Measurements from ENCODE around the gene EPHB2. TPM values are rescaled to one million over a fixed set of nuclear protein-coding genes. Genes with fewer than 3 reads are reported as not detected.
"Not testable (repeated sequence)": the region's sequence is repeated elsewhere in the genome, so short reads cannot be mapped to it uniquely, and the experiment has no call there.

The EPHB2 gene
- total RNA-seq, 2 experiments from 2014 or later = 0.59 TPM; not detected in 1

DNA sequence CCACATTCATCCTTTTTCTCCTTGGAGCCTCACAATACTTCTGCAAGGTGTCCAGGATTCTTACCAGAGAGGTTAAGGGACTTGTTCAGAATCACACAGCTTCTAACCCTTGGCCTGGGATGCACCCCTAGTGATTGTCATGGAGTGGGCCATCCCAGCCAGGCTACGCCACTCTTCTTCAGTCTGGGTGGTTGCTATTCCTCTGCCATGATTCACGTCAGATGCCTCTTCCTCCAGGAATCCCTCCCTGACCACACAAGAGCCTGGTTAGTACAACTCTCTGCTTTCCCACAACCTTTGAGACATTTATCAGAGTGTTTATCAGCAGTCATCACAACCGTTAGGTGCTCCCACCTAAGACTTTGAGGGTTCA lies 121.8 kb downstream of the EPHB2 start:
- H3K36me3 ChIP-seq (ENCODE audit: insufficient read depth, low read length) = no peaks in the 10 kb centered on the region
- no peaks in the 10 kb centered on the region for H4K20me1 ChIP-seq (ENCODE audit: insufficient read depth, low read length)
- ChIA-PET POLR2A (no interaction called here), CTCF (ENCODE audit: unreplicated experiment) (no interaction called here)
- H3K4me1 ChIP-seq (ENCODE audit: insufficient read depth, low read length, poor library complexity, severe bottlenecking) = no peaks in the 10 kb centered on the region
- no peaks in the 10 kb centered on the region for H3K9me3 ChIP-seq (ENCODE audit: low read length)
- no TSS peak for BruUV-seq (replicated peaks)
- TF ChIP-seq CTCF (conservative IDR thresholded peaks at IDR 0.05; ENCODE audit: low read length) = no peak
- no peak for TF ChIP-seq EZH2phosphoT487 (IDR thresholded peaks at IDR 0.05; ENCODE audit: borderline replicate concordance, low read depth, low read length)
- H3K4me3 ChIP-seq (ENCODE audit: low read depth, low read length, poor library complexity, severe bottlenecking) = no peak overlapping the region
- H3K79me2 ChIP-seq (ENCODE audit: insufficient read depth, low read depth, low read length) = no peaks in the 10 kb centered on the region
- DNase-seq (ENCODE audit: low spot score) = no peak
- intact Hi-C loops (cut with micrococcal nuclease; ENCODE audit: unreplicated experiment) = no loop called here
- no peak overlapping the region for H2AFZ ChIP-seq (ENCODE audit: low read length)
- no peaks in the 10 kb centered on the region for H3K9me2 ChIP-seq (ENCODE audit: insufficient read depth, low read length)
- no peak overlapping the region for H3K4me2 ChIP-seq (ENCODE audit: low read length)
- no peak overlapping the region for H3K27ac ChIP-seq (ENCODE audit: low read depth, low read length, poor library complexity, severe bottlenecking)

DNA sequence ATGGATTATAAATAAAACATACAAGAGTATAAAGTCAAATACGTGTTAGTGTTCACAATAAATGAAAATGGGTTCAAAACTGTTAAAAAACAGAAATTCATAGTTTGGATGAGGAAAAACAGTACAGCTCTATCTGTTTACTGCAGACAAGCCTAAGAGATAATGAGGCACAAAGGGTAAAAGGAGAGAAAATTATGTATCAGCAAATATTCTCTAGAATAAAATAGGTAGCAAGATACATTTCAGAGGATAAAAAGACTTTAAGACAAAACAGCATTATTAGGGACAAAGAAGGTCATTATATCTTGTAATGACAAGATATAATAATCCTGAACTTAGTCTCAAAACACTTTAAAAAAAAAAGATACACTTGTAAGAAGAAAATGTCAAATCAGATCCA lies 123.1 kb downstream of the EPHB2 start:
- no TSS peak for BruUV-seq (replicated peaks)
- CTCF ChIA-PET (ENCODE audit: unreplicated experiment) = no interaction called here

DNA sequence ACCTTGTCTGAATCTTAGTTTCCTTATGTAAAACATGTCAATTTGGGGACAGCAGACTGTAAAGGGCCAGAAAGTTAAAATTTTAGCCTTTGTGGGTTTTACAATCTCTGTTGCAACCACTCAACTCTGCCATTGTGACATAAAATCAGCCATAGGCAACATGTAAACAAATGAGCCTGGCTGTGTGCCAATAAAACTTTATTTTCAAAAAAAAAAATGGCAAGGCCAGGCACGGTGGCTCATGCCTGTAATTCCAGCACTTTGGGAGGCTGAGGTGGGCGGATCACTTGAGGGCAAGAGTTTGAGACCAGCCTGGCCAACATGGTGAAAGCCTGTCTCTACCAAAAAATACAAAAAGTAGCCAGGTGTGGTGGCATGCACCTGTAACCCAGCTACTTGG lies 123.8 kb downstream of the EPHB2 start:
- H3K9me3 ChIP-seq (ENCODE audit: low read length); H3K4me1 ChIP-seq (ENCODE audit: insufficient read depth, low read length, poor library complexity, severe bottlenecking); intact Hi-C loops (cut with micrococcal nuclease; ENCODE audit: unreplicated experiment); DNase-seq (ENCODE audit: low spot score); H3K27ac ChIP-seq (ENCODE audit: low read depth, low read length, poor library complexity, severe bottlenecking); H4K20me1 ChIP-seq (ENCODE audit: insufficient read depth, low read length); H3K9me2 ChIP-seq (ENCODE audit: insufficient read depth, low read length); H2AFZ ChIP-seq (ENCODE audit: low read length); H3K4me3 ChIP-seq (ENCODE audit: low read depth, low read length, poor library complexity, severe bottlenecking); H3K4me2 ChIP-seq (ENCODE audit: low read length); H3K36me3 ChIP-seq (ENCODE audit: insufficient read depth, low read length); H3K79me2 ChIP-seq (ENCODE audit: insufficient read depth, low read depth, low read length); BruUV-seq (replicated peaks); CTCF ChIA-PET (ENCODE audit: unreplicated experiment): not testable (repeated sequence)
- POLR2A ChIA-PET = interaction anchor here (0.6 kb wide), 1 partner anchor 544 kb away, joined by 4 read pairs; no protein-coding TSS in a partner anchor

More for the DNA sequence above, 123.1 kb downstream of the EPHB2 start:
- DNase-seq (ENCODE audit: low spot score) = no peak
- H3K9me3 ChIP-seq (ENCODE audit: low read length) = no peaks in the 10 kb centered on the region
- intact Hi-C loops (cut with micrococcal nuclease; ENCODE audit: unreplicated experiment) = no loop called here
- no peaks in the 10 kb centered on the region for H3K4me1 ChIP-seq (ENCODE audit: insufficient read depth, low read length, poor library complexity, severe bottlenecking)
- no peak overlapping the region for H3K4me3 ChIP-seq (ENCODE audit: low read depth, low read length, poor library complexity, severe bottlenecking)
- H3K4me2 ChIP-seq (ENCODE audit: low read length) = no peak overlapping the region
- POLR2A ChIA-PET = interaction anchor here (0.6 kb wide), 1 partner anchor 543 kb away, joined by 4 read pairs; no protein-coding TSS in a partner anchor
- H3K79me2 ChIP-seq (ENCODE audit: insufficient read depth, low read depth, low read length) = no peaks in the 10 kb centered on the region
- H2AFZ ChIP-seq (ENCODE audit: low read length) = no peak overlapping the region
- TF ChIP-seq CTCF (conservative IDR thresholded peaks at IDR 0.05; ENCODE audit: low read length) = no peak
- no peak for TF ChIP-seq EZH2phosphoT487 (IDR thresholded peaks at IDR 0.05; ENCODE audit: borderline replicate concordance, low read depth, low read length)
- no peaks in the 10 kb centered on the region for H4K20me1 ChIP-seq (ENCODE audit: insufficient read depth, low read length)
- no peaks in the 10 kb centered on the region for H3K9me2 ChIP-seq (ENCODE audit: insufficient read depth, low read length)
- H3K27ac ChIP-seq (ENCODE audit: low read depth, low read length, poor library complexity, severe bottlenecking) = no peak overlapping the region
- H3K36me3 ChIP-seq (ENCODE audit: insufficient read depth, low read length) = no peaks in the 10 kb centered on the region
